ENCODE data around the gene SLC23A2.
A peak's percentile ranks its signal among the peaks of the same experiment; 100 is the strongest.
"Not testable (repeated sequence)": the region's sequence is repeated elsewhere in the genome, so short reads cannot be mapped to it uniquely, and the experiment has no call there.

The SLC23A2 gene

DNA sequence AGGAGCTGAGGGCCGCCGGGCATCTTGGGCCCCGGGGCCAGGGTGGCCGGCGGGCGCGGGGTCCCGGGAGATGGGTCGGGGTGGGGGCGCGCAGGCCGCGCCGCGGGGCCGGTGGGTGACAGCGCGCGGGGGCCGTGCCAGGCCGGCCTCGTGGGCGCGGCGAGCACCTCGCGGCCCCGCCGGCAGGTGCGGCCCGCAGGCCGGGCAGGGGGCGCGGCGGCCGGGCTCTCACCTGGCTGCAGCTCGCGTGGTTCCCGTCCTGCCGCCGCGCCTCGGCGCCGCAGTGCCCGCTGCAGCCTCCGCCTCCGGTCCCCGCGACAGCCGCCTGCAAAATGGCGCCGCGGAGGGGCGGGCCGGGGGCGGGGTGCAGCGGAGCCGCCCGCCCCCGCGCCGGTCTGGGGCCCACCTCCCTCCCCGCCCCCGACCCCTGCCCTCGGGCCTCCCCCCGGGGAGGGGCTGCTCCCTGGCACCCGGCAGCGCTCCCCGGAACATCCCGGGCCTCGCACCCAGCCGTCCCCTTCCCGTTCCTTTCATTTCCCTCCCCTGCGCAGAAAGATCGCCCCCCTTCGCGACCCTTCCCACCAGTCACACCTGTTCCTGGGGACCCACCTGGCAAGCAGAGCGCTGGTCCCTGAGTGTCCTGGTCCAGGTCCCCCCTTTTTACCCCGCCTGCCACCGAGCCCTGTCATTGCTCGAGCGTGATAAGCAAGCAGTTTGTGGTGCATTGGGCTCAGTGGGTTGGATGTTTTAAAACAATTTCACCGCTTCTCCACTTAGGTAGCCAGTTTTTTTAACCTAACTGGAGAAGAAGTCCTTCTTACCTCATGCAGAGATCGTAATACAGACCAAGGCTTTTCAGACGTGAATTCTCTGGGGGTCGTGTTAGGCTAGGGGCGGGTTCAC lies at the start of gene SLC23A2:
Gene SLC23A2, minus strand, starts transcription at position 337 of the 903 bp plus-strand sequence. CDS start 68,948 bp downstream, outside the sequence.
- DNase-seq, result peak; percentile 67

DNA sequence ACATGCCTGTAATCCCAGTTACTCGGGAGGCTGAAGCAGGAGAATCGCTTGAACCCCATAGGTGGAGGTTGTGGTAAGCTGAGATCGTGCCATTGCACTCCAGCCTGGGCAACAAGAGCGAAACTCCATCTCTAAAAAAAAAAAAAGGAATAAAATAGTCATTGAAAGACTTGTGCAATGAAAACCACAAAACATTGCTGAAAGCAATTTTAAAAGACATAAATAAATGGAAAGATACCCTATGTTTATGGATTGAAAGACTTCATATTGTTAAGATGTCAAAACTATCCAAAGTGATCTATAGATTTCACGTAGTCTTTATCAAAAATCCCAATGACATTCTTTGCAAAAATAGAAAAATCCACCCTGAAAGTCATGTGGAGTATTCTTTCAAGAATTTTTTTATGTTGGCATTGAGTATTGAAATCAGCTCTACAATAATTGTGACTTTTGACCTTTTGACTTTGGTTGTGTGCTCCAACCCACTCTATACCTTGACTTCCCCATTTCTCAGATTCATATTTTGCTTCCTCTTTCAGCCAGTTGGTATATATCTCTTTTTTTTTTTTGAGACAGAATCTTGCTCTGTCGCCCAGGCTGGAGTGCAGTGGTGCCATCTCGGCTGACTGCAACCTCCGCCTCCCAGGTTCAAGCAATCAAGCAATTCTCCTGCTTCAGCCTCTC lies 45.5 kb upstream of the SLC23A2 start:
- DNase-seq, result no peak

DNA sequence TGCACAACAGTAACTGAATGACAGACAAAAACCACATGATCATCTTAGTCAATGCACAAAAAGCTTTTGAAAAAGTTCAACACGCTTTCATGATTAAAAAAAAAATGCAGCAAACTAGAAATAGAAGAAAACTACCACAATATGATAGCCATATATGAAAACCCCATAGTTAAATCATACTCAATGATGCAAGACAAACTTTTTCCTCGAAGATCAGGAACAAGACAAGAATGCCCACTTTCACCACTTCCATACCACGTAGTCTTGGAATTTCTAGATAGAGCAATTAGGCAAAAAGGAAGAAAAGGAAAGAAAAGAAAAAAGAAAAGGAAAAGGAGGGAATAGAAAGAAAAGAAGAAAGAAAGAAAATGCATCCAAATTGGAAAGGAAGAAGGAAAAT lies 44.6 kb upstream of the SLC23A2 start:
- no peak for DNase-seq

DNA sequence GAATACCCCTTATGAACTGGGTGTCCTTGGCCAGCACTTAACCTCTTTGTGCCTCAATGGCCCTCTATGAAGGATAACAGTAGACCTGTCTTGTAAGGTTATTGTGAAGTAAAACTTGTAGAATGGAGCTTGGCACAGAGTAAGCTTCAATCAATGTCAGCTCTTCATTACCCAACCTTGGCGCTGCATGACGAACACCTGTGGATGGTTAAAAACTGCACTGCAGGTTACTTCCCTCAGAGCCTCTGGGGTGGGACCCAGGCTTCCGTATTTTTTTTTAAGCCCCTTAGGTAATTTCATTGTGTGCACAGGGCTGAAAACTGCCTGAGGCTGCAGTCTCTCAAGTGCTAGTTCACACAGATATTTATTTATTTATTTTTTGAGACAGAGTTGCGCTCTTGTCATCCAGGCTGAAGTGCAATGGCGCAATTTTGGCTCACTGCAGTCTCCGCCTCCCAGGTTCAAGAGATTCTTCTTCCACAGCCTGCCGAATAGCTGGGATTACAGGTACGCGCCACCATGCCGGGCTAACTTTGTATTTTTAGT lies 42.8 kb upstream of the SLC23A2 start:
- DNase-seq, result no peak

DNA sequence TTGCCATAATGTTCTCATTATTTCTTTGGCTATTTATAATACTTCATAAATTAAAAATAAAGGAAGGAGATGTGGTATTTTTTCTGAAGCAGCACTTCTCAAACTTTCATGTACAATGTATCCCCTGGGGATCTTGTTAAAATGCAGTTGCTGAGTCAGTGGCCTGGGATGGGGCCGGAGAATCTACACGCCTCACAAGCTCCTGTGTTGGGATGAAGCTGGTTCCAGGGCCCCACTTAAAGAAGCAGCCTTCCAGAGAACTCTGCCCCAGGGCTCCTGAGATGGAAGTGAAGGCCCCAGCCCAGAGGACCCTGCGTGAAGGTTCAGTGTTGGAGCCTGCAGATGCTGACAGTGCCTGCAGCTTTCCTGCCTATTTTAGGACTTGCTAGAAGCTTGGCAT lies 40.1 kb upstream of the SLC23A2 start:
- DNase-seq, result no peak

DNA sequence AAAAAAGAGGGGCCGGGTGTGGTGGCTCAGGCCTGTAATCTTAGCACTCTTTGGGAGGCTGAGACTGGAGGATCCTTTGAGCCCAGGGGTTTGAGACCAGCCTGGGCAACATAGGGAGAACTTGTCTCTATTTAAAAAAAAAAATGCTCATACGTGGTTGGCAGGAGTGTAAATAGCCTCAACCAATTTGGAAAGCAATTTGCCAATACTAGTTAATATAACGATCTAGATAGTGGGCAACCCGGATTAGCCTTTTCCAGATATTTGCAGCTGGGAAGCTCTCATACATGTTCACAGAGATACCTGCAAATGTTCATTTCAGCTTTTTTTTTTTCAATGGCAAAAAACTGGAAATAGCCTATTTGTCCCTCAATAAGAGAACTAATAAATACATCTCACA lies 39.0 kb upstream of the SLC23A2 start:
- DNase-seq, result no peak

DNA sequence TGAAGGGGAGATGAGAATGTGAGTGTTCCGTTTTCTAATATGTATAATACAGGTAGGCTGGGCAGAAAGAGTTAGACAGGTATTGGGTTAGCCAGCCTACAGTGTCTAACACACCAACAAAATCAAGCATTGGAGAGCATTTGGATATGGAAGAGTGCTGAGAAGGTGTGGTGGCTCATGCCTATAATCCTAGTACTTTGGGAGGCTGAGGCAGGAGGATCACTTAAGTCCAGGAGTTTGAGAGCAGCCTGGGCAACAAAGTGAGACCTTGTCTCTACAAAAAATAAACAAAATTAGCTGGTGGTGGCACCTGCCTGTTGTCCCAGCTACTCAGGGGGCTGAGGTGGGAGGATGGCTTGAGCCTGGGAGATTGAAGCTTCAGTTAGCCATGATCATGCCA lies 38.6 kb upstream of the SLC23A2 start:
- no peak for DNase-seq

DNA sequence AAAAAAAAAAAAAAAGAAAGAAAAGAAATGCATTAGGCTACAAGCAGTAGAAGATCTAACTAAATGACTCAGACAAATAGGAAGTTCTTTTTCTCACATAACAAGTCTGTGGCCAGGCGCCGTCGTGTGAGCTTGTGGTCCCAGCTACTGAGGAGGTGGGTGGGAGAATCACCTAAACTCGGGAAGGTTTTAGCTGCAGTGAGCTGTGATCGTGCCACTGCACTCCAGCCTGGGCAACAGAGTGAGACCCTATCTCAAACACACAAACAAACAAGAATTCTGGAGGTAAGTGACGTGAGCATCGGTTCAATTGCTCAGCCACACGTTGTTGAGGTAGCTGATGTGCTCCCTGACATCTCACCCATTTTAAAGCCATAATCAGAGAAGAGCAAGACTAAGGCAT lies 37.9 kb upstream of the SLC23A2 start:
- DNase-seq, result no peak

DNA sequence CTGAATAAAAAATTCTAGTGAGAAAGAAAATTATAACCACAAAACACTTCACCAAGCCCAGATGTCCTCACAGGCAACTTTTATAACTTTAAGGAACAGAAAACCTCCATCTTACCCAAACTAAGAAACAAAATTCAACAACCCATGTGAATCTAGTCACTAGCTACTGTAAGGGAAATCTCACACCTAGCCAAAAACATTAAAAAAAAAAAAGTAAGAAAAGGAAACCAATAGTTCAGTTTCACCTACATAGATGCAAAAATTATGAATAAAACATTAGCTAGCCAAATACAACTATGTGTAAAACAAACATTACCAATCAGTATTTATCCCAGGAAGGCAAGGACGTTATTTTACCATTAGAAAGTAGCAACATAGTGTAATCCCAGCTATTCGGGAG lies 35.5 kb upstream of the SLC23A2 start:
- DNase-seq, result no peak

DNA sequence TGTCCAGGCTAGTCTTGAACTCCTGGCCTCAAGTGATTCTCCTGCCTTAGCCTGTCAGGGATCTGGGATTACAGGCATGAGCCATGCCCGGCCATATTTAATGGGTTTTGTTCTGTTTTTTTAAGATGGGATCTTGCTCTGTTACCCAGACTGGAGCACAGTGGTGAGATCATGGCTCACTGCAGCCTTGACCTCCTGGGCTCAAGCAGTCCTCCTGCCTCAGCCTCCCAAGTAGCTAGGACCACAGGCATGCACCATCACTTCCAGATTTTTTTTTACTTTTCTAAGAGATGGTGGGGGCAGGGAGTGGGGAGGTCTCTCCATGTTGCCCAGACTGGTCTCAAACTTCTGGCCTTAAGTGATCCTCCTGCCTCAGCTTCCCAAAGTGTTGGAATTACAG lies 34.2 kb upstream of the SLC23A2 start:
- DNase-seq, result not testable (repeated sequence)

DNA sequence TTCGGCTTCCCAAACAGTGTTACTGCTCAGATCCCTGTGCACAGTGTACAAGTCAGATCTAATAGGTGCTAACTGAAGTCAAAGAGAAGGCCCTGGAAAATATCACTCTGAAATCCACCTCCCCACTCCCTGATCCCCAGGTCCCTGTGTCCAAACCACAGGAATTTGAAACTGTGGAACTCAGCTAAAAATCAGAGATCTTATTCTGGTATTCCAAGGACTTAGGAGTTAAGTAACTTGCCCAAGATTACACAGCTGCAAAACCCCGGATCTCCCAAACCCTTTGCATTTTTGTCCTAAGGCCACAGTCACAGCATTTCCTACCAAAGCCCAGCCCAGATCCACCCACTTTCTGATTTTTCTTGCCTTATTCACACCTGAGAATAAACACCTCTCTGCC lies 32.3 kb upstream of the SLC23A2 start:
- no peak for DNase-seq

DNA sequence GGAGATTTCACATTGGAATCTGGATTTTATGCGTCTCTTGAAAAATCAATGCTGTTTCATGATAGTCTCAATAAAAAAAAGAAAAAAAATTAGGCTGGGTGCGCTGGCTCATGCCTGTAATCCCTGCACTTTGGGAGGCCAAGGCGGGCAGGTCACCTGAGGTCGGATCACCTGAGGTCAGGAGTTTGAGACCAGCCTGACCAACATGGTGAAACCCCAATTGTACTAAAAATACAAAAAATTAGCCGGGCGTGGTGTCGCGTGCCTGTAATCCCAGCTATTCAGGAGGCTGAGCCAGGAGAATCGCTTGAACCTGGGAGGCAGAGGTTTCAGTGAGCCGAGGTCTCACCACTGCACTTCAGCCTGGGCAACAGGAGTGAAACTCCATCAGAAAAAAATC lies 30.4 kb upstream of the SLC23A2 start:
- not testable (repeated sequence) for DNase-seq

DNA sequence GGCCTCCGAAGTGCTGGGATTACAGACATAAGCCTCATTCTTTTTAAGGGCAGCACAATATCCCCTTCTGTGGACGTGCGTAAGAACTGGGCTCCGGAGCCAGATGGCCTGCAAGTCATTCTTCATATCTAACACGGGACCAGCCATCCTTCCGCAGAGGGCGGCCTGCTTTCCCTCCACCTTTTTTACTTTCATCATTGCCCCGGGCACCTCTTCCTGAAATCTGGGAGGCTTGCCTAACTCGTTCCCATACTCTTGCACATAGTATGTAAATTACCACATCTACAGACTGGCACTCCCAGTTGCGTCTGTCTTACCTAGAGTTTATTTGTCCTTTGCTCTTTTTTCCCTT lies 29.9 kb upstream of the SLC23A2 start:
- no peak for DNase-seq

DNA sequence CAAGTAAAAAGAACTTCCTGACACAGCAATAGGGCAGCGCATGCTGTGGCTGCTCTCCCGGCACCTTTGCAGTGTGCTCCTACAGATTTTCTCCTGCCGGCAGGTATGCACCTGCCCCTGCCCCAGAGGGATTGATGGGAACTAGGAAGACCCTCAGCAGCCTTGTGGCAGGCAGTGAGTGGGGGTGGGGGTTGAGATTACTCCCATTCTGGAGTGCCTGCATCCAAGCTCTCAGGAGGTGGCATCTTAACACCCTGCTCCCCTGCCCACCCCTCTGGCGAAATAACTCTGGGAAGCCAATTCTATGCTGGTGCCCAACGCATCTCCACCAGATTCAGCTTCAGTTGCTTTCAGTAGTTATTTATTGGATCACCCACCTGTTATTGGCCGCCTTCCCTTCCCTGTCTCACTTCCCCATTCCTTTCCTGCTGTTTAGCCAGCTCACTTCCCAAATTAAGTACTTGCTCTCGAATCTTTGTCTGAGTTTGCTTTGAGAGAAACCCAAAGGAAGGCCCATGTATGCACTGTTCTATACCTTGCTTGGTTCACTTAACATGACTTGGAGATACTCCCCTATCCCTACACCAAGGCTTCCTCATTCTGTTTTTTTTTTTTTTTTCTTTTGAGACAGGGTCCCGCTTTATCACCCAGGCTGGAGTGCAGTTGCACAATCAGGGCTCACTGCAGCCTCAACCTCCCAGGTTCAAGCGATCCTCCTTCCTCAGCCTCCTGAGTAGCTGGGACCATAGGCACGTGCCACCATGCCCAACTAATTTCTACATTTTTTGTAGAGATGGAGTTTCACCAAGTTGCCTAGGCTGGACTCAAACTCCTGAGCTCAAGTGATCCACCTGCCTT lies 29.3 kb upstream of the SLC23A2 start:
- no peak for DNase-seq

DNA sequence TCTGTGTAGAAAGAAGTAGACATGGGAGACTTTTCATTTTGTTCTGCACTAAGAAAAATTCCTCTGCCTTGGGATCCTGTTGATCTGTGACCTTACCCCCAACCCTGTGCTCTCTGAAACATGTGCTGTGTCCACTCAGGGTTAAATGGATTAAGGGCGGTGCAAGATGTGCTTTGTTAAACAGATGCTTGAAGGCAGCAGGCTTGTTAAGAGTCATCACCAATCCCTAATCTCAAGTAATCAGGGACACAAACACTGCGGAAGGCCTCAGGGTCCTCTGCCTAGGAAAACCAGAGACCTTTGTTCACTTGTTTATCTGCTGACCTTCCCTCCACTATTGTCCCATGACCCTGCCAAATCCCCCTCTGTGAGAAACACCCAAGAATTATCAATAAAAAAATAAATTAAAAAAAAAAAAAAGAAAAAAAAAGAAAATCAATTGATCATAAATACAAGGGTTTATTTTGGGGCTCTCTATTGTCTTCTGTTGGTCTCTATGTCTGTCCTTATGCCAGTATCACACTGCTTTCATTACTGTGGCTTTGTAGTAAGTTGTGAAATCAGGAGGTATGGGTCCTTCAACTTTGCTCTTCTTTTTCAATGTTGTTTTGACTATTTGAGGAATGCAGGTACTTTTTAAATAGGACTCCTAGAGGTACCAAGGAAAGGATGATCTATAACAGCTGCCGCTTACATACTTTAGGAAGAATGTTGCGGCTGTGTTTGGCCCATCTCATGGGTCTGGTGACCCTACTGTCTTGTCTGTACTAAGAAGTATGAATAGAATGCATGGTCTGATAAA lies 27.1 kb upstream of the SLC23A2 start:
- not testable (repeated sequence) for DNase-seq

DNA sequence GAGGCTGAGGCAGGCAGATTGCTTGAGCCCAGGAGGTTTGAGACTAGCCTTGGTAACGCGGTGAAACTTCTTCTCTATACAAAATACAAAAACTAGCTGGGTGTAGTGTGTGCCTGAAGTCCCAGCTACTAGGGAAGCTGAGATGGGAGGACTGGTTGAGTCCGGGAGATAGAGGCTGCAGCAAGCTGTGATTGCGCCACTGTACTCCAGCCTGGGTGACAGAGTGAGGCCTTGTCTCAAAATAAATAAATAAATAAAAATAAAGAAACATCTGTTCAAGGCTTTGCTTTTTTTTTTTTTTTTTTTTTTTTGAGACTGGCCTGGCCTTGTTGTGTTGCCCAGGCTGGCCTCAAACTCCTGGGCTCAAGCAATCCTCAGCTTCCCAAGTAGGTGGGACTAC lies 23.7 kb upstream of the SLC23A2 start:
- peak; percentile 22 for DNase-seq

DNA sequence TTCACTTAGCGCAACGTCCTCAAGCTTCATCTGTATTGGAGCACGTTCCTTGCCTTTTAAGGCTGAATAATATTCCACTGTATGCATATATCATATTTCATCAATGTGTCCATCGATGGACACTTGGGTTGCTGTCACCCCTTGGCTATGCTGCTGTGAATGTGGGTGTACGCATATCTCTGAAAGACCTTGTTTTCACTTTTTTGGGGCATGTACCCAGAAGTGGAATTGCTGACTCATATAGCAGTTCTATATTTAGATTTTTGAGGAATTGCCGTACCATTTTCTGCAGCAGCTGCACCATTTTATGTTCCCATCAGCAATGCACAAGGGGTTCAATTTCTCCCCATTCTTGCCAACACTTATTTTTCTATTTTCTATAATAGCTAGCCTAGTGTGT lies 22.8 kb upstream of the SLC23A2 start:
- DNase-seq, result no peak

DNA sequence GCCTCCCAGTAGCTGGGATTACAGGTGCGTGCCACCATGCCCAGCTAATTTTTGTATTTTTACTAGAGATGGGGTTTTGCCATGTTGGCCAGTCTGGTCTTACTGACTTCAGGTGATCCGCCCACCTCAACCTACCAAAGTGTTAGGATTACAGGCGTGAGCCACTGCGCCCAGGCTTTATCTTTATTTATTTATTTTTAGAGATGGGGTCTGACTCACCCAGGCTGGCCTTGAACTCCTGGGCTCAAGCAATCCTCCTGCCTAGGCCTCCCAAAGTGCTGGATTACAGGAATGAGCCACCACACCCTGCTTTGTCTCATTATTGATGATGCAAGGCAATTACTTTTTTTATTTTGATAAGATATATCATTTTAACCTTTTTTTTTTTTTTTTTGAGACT lies 21.9 kb upstream of the SLC23A2 start:
- DNase-seq, result not testable (repeated sequence)

DNA sequence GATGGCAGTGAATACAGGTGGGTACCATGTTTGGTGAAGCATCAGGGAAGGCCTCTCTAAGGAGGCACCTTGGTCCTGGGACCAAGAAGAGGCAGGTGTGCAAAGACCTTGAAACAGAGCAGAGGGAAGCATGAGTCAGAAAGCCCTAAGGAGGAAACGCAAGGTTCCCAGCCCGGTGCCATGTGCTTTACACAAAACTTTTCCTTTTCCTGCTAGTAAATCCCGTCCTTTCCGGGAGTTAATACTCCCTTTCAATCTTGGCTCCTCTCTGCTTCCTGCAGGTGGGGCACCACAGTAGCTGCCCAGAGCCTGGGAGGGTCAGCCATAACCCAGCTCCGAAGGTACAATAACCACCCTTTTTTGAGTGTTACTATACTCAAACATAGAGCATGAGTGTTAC lies 19.4 kb upstream of the SLC23A2 start:
- no peak for DNase-seq

DNA sequence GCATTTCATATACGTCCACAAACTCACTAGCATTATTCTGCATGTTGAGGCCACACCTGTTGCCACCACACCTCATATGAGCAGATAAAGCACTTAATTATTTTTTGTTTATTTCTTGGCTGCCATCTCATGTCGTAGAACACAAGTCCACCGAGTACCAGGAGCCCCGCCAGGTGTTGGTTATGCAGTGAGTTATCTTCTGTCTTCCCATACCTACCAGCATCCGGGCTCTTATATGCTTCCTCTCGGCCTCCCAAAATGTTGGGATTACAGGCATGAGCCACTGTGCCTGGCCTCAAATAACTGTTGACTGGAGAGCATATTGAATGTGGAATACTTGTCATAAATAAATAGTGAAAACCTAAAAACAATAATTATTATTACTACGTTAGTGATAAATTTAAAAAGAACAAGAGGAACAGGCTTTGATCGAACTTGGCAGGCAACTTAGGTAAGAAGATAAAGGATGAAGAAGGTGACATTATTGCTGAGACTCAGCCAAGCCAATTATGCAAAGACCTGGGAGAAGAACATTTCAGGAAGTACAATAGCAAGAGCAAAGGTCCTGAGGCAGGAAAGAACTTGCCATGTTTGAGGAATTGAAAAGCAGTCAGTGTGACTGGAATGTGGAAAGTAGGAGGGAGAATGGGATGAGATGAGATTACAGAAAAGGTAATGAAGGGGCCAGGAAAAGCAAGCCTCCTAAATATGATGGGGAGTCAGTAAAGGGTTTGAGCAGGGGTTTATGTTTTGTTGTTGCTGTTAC lies 12.6 kb upstream of the SLC23A2 start:
- no peak for DNase-seq

DNA sequence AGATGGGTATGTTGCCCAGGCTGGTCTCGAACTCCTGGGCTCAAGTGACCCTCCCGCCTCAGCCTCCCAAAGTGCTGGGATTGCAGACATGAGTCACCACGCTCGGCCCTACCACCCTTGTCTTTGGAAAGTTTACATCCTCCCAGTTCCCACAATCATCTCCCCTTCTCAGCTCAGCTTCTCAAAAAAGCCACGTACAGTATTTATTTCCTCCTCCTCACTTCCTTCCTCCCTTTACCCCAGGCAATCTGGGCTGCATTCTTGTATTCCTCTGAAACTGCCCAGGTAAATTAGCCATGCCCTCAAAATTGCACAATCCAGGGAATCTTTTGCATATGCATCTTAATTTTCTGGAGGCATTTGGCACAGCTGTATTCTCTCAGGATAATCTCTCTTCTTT lies 7.4 kb upstream of the SLC23A2 start:
- DNase-seq, result no peak

DNA sequence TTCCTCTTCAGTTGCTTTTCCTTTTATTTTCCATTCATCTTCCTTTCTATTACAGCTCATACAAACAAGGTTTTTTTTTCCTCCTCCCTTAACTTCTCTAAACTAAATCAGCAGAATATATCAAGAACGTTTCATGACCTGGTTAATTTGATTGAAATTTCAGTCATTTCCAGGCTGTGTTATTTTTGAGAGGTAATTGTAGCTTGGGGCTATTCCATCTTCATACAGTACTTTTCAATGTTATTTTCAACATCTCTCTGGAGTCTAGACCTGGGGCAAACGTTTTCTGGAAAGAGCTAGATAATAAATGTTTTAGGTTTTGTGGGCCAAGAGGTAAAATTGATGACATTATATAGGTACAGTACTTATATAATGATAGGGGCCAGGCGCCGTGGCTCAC lies 4.0 kb upstream of the SLC23A2 start:
- no peak for DNase-seq

Measured in NCI-H2171 treated with DMSO at 0.1 percent for 48 hours (cell line).